HG03439 (cell line): ENCODE data around the gene WDR35.

Experiments
- ATAC-seq: cut with Tn5 transposase; IDR thresholded peaks from one replicate; pipeline ENCODE4 v1.9.1; 2021; ENCODE audit warnings: mild to moderate bottlenecking, moderate library complexity; ENCODE audit not compliant: unreplicated experiment

Gene WDR35

DNA sequence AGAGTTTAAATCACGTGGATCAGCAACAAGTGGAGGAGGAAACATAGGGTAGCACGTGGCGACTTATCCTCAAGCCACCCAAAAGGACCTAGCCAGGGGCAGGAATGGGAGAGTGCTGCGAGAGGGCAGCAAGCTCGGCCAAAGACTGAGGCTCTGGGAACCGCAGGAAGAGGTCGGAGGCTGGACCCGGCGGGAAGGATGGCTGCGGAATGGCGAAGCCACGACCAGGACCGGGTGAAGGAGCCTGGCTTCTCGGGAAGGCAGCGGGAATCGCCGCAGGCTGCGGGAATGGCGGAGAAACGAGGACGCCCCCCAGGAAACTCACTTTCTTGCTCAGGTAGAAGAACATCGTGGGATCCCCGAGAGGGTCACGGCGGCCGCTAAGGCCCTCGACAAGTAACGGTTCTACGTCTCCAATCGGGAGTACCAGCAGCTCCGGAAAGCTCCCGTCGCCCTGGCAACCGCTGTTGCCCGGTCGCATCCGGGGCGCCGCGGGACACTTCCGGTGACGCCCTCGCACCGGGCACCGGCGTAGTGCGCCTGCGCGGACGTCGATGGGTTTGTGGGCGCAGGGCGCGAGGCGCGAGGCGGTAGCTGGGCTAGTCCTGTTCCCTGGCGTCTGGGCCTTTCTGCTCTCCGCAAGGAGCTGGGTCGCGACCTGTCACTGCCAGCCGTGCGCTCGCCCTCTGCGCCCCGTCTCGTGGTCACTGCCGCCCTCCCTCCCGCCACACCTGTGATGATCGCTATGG lies at the start of gene WDR35:
WDR35 (minus strand) TSS at position 439 of the 749 bp plus-strand sequence; CDS start at position 349, 90 bp downstream.
- peak; percentile 91 for ATAC-seq

DNA sequence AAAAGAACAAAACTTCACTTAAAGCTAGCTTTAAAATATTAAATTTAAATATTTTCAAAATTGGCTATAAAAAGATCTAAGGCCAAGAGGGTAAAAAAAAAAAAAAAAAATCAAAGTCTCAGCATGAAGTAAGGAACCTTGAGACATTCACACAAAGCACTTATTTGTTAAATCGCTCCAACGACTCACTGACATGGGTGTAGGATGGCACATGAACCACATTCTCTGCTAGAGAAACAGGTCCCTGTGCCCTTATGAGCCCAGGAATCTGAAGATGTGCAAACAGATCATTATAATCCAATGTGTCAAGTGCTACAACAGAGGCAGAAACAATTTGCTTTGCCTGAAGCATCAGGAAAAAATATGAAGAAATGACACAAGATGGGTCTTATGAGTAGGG lies 47.8 kb upstream of the WDR35 start:
- no peak for ATAC-seq

DNA sequence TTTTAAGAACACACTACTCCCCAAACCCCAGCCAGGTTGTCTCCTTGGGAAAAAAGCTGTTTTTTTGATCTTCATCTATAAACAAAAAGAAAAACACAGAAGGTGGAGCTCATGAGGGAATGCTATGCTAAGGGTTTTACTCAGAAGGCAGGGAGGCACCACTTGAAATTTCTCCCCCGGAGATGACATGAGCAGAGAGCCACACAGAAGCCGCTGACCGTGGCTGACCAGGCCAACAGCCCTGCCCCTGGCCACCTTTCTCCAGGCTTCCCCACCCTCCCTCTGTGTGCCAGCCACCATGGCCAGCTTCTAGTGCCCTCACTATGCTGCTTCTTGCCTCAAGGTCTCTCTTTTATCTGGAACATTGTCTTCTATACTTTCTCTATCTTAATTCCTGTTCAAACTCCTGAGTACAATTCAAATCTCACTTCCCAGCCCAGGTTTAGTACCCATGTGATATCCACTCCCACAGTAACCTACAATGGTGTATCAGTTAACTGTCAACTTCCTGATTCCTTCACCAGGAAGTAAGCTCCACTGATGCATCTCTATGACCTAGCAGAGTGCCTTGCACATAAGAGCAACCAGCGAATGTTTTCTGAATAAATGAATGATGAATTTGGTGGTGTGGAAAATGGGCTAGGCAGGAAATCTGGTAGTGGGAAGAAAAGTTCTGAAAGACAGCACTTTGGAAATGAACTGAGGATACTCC lies 46.2 kb upstream of the WDR35 start:
- no peak for ATAC-seq

GRCh38 chr2:20034821-20035220 lies 44.9 kb upstream of the WDR35 start:
- no peak for ATAC-seq

DNA sequence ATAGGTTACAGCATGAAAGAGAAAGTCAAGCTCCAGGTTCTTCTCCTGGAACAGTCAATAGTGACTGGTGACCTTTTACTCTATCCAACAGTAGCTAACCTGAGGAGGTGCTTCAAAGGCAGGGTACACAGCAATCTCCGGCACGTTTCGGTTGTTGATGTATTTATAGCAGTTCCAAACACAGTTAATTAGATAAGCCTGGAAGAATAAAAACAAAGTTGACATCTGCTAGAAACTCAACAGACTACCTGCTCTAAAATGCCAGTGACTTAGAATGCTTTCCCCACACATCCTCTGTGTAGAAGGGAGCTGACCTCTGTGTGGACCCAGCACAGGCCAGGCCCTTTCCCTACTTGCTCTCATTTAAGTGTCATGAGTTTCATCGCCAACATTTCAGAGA lies 44.3 kb upstream of the WDR35 start:
- no peak for ATAC-seq

DNA sequence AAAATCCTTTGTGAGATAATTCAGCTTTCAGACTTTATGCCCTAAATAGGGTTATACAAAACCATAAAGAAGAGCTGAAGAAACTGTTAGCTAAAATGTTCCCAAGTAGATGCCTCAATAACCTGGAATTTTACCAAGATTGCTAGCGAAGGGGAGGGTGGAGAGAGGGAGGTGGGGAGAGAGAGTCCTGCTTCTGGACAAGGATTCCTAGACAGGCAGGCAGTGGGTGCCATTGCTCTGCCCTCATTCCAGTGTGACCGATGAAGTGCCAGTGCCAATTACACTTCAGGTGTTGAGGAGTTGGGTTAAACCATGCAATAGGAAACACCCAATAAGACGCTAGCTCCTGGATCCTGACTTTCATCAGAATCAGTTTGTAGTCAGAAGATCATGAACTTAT lies 43.4 kb upstream of the WDR35 start:
- no peak for ATAC-seq

DNA sequence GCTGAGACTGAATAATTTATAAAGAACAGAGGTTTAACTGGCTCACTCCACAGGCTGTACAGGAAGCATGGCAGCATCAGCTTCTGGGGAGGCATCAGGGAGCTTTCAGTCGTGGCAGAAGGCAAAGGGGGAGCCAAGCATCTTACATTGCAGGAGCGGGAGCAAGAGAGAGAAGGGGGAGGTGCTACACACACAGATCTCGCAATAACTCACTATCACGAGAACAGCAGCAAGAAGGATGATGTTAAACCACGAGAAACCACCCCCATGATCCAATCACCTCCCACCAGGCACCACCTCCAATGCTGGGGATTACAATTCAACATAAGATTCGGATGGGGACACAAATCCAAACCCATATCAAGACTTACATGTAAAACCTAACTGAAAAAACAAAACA lies 40.3 kb upstream of the WDR35 start:
- ATAC-seq, result no peak

DNA sequence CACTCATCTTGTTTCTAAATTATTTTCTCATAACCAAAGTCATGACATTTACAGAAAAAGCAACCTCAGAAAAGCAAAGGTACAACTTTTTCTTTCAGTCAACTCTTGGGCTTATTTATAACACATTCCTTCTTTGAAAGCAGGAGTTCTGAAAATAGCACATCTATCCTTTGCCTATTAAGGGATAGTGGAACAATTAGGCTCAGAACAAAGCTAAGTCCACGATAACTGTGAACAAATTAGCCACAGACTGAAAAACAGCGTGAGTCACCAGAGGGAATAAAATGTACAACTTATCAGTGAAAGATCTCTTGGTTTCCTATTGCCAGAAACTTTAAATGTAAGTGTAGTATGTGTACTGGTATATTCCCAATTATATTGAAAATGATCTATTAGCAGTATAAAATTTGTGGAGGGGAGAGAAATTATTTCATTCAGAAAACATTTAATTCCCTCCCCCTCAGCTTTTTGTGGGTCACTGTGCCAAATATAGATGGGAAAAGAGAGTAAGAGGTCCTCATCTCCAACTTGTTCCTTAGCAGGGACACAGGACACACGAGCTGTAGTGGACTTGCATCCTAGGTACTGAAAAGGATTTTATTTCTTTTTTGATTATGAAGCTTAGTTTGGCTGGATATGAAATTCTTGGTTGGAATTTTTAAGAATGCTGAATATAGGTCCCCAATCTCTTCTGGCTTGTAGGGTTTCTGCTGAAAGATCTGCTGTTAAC lies 38.0 kb upstream of the WDR35 start:
- no peak for ATAC-seq

GRCh38 chr2:20027260-20027677 lies 37.4 kb upstream of the WDR35 start:
- ATAC-seq, result no peak

- ATAC-seq, result no peak
Measured at GRCh38 chr2:20025065-20025786, 35.3 kb upstream of the WDR35 start.

- ATAC-seq, result no peak
Measured at GRCh38 chr2:20023688-20024087, 33.8 kb upstream of the WDR35 start.

GRCh38 chr2:20021405-20022009 lies 31.6 kb upstream of the WDR35 start:
- ATAC-seq, result no peak

DNA sequence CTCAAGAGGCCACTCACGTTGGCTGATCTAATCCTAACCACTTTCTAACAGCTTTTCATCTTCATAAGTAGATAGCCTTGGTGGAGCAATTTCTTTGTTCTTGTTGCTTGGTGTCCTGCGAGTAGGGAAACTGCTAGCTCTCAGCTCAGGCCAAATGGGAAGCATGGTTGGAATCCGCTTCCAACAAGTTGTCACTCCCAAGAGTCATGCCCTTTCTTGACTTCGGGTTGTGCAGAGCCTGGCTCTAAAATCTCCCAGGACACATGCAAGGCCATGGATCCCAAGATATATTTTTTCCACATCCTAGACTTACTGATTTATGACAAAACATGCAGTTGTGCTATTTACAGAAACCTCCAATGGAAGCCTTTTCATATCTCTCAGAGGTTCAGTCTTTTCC lies 29.8 kb upstream of the WDR35 start:
- no peak for ATAC-seq

DNA sequence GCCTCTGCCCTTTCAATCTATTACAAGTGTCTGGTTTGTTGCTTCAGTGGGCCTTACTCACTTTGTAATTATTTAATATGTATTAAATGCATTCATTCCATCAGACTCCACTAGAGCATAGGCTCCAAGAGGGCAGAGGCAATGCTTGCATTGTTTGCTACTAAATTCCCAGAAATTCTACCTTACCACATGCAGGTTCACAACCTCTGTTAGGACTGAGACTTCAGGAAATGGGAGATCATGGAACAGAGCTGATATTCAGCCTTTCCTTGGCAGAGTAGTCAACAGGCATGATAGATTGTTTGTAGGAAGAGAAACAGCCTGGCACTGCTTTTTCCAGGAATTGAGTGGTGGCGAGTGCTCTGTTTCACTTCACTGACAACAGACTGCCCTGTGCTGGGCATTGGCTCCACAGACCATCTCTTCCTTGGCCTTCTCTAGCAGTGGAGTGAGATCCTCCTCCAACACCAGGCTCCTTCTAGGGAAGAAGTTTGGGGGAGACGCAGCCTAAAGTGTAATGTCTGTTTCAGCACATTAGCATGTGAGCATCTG lies 28.8 kb upstream of the WDR35 start:
- ATAC-seq, result no peak

- no peak for ATAC-seq
Measured at GRCh38 chr2:20016346-20016745, 26.4 kb upstream of the WDR35 start.

- ATAC-seq, result no peak
Measured at GRCh38 chr2:20015482-20016083, 25.7 kb upstream of the WDR35 start.

DNA sequence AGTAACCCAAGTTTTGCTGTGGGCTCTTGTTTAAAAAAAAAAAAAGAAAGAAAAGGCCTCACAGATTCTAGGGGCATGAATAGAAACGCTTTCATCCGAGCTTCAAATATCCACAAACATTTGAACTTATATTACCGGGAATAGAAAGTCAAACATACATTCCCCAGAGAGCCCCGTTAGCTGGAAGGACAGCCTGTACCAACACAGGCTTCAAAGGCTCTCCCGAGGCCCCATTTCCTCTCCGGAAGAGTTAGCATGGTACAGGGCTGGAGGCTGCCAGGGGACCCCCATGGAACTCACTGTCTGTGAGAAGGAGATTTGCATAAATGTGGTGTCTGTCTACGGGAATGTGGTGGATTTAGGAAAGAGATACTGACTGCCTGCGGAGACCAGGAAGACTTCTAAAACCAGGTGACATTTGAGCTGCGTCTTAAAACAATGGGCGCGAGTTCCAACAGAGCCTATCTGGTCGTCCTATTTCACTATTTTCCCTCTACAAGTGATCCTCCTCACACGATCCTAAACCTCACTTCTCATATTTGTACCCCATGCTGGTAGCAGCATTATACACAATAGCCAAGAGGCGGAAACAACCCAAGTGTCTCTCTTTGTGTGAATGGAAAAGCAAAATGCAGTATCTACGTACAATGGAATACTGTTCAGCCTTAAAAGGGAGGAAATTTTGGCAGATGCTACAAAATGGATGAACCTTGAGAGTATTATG lies 23.4 kb upstream of the WDR35 start:
- ATAC-seq, result no peak

DNA sequence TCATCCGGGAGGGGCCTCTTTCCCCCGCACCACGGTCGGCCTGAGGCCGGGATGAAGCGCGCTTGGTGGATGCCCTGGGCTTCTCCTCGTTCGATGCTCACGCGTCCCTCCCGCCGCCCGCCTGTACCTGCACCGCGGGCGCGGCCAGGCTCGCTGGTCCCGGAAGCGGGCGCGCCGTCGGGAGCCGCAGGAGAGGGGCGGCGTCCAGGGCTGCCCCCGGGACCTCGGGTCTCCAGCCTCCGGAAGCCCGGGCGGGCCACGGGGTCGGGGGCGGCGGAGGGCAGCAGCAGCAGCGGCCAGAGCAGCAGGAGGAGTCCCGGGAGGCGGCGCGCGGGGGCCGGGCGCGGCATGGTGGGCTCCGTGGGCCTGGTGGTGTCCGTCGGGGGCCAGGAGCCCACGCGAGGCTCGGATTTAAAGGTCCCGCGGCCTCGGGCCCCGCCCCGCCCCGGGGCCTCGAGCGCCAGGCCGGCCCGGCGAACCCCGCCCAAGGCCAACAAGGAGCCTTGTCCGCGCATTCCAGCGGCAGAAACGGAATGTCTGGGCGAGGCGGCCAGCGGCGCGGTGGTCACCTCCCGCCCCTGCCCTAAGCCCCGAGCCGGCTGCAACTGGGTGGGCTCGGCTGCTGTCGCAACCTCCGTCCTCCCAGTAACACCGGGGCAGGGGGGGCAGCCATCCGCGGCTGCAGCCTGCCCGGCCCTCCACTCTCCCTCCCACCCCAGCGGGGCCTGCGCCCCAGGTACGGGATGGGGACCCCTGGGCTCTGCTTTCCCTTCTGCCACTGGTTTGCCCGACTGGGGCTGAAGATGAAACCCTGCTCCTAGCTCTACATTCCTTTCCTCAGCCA lies 22.6 kb upstream of the WDR35 start, which contains the start of gene MATN3:
MATN3 (minus strand) TSS at position 387 of the 844 bp plus-strand sequence; CDS start at position 350, 37 bp downstream.
- no peak for ATAC-seq

GRCh38 chr2:20012032-20012281 lies 22.1 kb upstream of the WDR35 start:
- ATAC-seq, result no peak
